NOMO-1 treated with dmso at 0.1 percent for 144 hours (cell line): ENCODE results near the gene INO80.

Experiments
- DNase-seq: peaks from one replicate; lab custom pipeline; 2025; ENCODE audit not compliant: unreplicated experiment; lab: John Stamatoyannopoulos, UW

INO80 gene

GRCh38 chr15:41047474-41047873 is 68.6 kb downstream of the INO80 start:
- no peak for DNase-seq

- DNase-seq = no peak
These were observed 72.7 kb downstream of the INO80 start for GRCh38 chr15:41043276-41043951.

GRCh38 chr15:41042851-41043250 is 73.2 kb downstream of the INO80 start:
- DNase-seq = no peak

GRCh38 chr15:41039121-41039520 is 77.0 kb downstream of the INO80 start:
- no peak for DNase-seq

GRCh38 chr15:41032079-41032328 is 84.1 kb downstream of the INO80 start:
- DNase-seq = no peak

- DNase-seq = no peak
These were observed 84.6 kb downstream of the INO80 start for GRCh38 chr15:41031232-41032078.

- no peak for DNase-seq
These were observed 87.2 kb downstream of the INO80 start for GRCh38 chr15:41028853-41029252.

- no peak for DNase-seq
These were observed 90.7 kb downstream of the INO80 start for GRCh38 chr15:41025393-41025792.

GRCh38 chr15:41024885-41025284 is 91.2 kb downstream of the INO80 start:
- DNase-seq = no peak

- no peak for DNase-seq
These were observed 91.9 kb downstream of the INO80 start for GRCh38 chr15:41024131-41024530.

- no peak for DNase-seq
These were observed 93.5 kb downstream of the INO80 start for GRCh38 chr15:41022487-41023090.

- DNase-seq = no peak
These were observed 95.3 kb downstream of the INO80 start for GRCh38 chr15:41020829-41021228.

- no peak for DNase-seq
These were observed 95.8 kb downstream of the INO80 start for GRCh38 chr15:41020311-41020710.

GRCh38 chr15:41019174-41019573 is 96.9 kb downstream of the INO80 start:
- DNase-seq = no peak

GRCh38 chr15:41018534-41018933 is 97.5 kb downstream of the INO80 start:
- no peak for DNase-seq

GRCh38 chr15:41017066-41017735 is 98.9 kb downstream of the INO80 start:
- DNase-seq = peak; percentile 48

GRCh38 chr15:41013691-41014414 is 102.2 kb downstream of the INO80 start:
- DNase-seq = peak; percentile 60

- DNase-seq = no peak
These were observed 104.8 kb downstream of the INO80 start for GRCh38 chr15:41011055-41011815.

- no peak for DNase-seq
These were observed 105.7 kb downstream of the INO80 start for GRCh38 chr15:41010345-41010744.

GRCh38 chr15:41006479-41006878 is 109.6 kb downstream of the INO80 start:
- DNase-seq = no peak
